HepG2 (cell line): ENCODE data around the gene RERE. TPM values are rescaled to one million over a fixed set of nuclear protein-coding genes. Genes with fewer than 3 reads are reported as not detected.
A peak's percentile ranks its signal among the peaks of the same experiment; 100 is the strongest.

Experiments
- BCLAF1 ChIP-seq: fragments of 450-650 bp; IDR thresholded peaks from 2 replicates; pipeline ENCODE4 v1.6.1; 2017; ENCODE audit warnings: mild to moderate bottlenecking
- CBX1 ChIP-seq: IDR thresholded peaks from one replicate; pipeline ENCODE4 v1.6.1; 2016; ENCODE audit warnings: antibody characterized with exemption, low read depth
- GATA4 ChIP-seq: sonication (generic); IDR thresholded peaks from 2 replicates; pipeline ENCODE4 v1.6.1; 2016; ENCODE audit warnings: antibody characterized with exemption, low read depth, borderline replicate concordance
- GATAD2A ChIP-seq: IDR thresholded peaks from 2 replicates; pipeline ENCODE4 v1.6.1; 2016
- PRDM4 ChIP-seq: sonication (generic); formaldehyde crosslinking; IDR thresholded peaks from 2 replicates; pipeline ENCODE4 v1.9.0; 2021; ENCODE audit warnings: missing genetic modification reagents, borderline replicate concordance
- SIX4 ChIP-seq: sonication (generic); formaldehyde crosslinking; IDR thresholded peaks from 2 replicates; pipeline ENCODE4 v1.4.0; 2020; ENCODE audit warnings: missing genetic modification reagents
- TEAD2 ChIP-seq: sonication (generic); formaldehyde crosslinking; IDR thresholded peaks from 2 replicates; pipeline ENCODE4 v1.9.0; 2021; ENCODE audit warnings: missing genetic modification reagents
- TOE1 ChIP-seq: sonication (generic); formaldehyde crosslinking; IDR thresholded peaks from 2 replicates; pipeline ENCODE4 v1.4.0; 2020; ENCODE audit warnings: mild to moderate bottlenecking, missing genetic modification reagents
- XBP1 ChIP-seq: sonication (generic); formaldehyde crosslinking; IDR thresholded peaks from 2 replicates; pipeline ENCODE4 v1.5.0; 2020; ENCODE audit warnings: missing genetic modification reagents
- YEATS2 ChIP-seq: sonication (generic); formaldehyde crosslinking; IDR thresholded peaks from 2 replicates; pipeline ENCODE4 v1.4.0; 2020; ENCODE audit warnings: missing genetic modification reagents, borderline replicate concordance
- ZBTB7A ChIP-seq: sonication (generic); formaldehyde crosslinking; IDR thresholded peaks from 2 replicates; pipeline ENCODE4 v1.8.0; 2022; ENCODE audit warnings: mild to moderate bottlenecking, missing genetic modification reagents
- ZNF207 ChIP-seq: fragments of 450-650 bp; IDR thresholded peaks from 2 replicates; pipeline ENCODE4 v1.6.1; 2016; ENCODE audit warnings: antibody characterized with exemption, borderline replicate concordance
- ZNF235 ChIP-seq: sonication (generic); formaldehyde crosslinking; IDR thresholded peaks from 2 replicates; pipeline ENCODE4 v1.8.1; 2023; ENCODE audit warnings: mild to moderate bottlenecking, missing genetic modification reagents, borderline replicate concordance
- ZNF549 ChIP-seq: sonication (generic); formaldehyde crosslinking; IDR thresholded peaks from 2 replicates; pipeline ENCODE4 v1.5.0; 2020; ENCODE audit warnings: missing genetic modification reagents
- ZNF572 ChIP-seq: sonication (generic); formaldehyde crosslinking; IDR thresholded peaks from 2 replicates; pipeline ENCODE4 v1.5.1; 2020; ENCODE audit warnings: mild to moderate bottlenecking, missing genetic modification reagents
- ZNF614 ChIP-seq: IDR thresholded peaks from 2 replicates; pipeline ENCODE4 v1.6.1; 2018; ENCODE audit warnings: missing biosample characterization, missing genetic modification reagents, inconsistent platforms, borderline replicate concordance
- ZNF674 ChIP-seq: sonication (generic); formaldehyde crosslinking; IDR thresholded peaks from 2 replicates; pipeline ENCODE4 v1.5.0; 2020; ENCODE audit warnings: low read depth, mild to moderate bottlenecking, missing genetic modification reagents
- ZNF703 ChIP-seq: sonication (generic); formaldehyde crosslinking; IDR thresholded peaks from 2 replicates; pipeline ENCODE4 v1.5.1; 2020; ENCODE audit warnings: missing genetic modification reagents, mild to moderate bottlenecking, moderate library complexity, borderline replicate concordance
- ZNF747 ChIP-seq: sonication (generic); formaldehyde crosslinking; IDR thresholded peaks from 2 replicates; pipeline ENCODE4 v1.8.1; 2023; ENCODE audit warnings: missing genetic modification reagents, mild to moderate bottlenecking, borderline replicate concordance
- ZNF816 ChIP-seq: sonication (generic); formaldehyde crosslinking; IDR thresholded peaks from 2 replicates; pipeline ENCODE4 v1.8.0; 2022; ENCODE audit warnings: missing genetic modification reagents, mild to moderate bottlenecking, borderline replicate concordance
- polyA plus RNA-seq, 8 experiments: library from polyadenylated mRNA; depleted of rRNA in 3 of 8; stranded (reverse) in 7 of 8; unstranded in 1 of 8; fragments of >200 nt; fragmentation: Illumina TruSeq in 4 of 8; extraction: Trizol in 4 of 8; gene quantifications; 2 replicates each; pipeline versions ENCODE4 v1.2.1 to v1.2.3, GENCODE V29; 2011 to 2016; ENCODE audit warnings: low read depth in 4 of 8, missing spikeins in 1 of 8, mixed read lengths in 1 of 8; ENCODE audit not compliant: insufficient read depth in 1 of 8
- total RNA-seq, 5 experiments: library from RNA; depleted of rRNA; stranded (reverse); fragments of >200 nt; fragmentation: Illumina TruSeq; extraction: Trizol; gene quantifications; 2 replicates each; pipeline ENCODE4 v1.2.3, GENCODE V29; 2016; ENCODE audit warnings: low read depth in 1 of 5
- TF ChIP-seq, protein P1 (sequence below): sonication (generic); formaldehyde crosslinking; IDR thresholded peaks from 2 replicates; pipeline ENCODE4 v1.4.0; 2020; ENCODE audit warnings: missing genetic modification reagents, borderline replicate concordance

RERE gene
- total and polyA plus RNA-seq, 2 of the 13 experiments (the other 11 are each of a cell fraction or from before 2014, with no cell fraction given): 18.3 to 21.9 TPM

DNA sequence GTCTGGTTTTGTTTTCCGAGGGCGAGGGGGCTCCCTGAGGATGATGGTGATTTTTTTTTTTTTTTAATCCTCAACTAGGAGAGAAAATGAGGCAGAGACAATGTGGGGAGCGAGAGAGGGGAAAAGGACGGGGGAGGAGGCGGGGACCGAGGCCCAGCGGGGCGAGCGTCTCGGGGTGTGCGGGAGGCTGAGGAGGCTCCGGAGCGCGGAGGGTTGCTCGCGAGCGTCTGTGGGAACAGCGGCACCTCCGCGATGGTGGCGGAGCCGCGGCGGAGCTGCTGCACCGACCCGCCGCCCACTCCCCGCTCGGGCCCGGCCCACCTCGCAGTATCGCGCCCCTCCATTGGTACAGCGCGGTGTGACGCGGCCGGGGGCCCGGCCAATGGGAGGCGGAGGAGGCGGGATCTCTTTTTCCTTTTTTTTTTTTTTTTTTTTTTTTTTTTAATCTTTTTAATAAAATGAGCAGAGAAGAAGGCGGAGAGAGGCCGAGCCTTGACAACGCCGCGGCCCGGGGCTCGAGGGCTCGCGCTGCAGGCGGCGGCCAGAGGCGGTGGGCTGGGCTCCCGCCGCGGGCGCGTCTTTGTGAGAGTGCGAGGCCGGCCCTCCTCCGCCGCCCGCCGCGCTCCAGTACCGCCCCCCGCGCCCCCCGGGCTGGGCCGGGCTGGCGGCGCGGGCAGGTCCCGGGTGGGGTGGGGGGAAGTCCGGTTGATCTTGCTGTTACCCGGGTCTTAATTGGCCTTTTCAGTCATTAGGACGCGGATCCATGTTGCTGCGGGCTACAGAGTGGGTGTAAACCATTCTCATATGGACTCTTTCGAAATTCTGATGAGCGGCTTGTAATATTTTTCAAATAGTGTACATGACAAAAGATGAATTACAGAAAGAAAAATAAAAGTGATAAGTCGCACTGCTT, at the start of gene RERE (continued):
- TF ChIP-seq PRDM4 (CRISPR knock-in tag): no peak
- no peak for TF ChIP-seq XBP1 (CRISPR knock-in tag)
- TF ChIP-seq ZNF703 (CRISPR knock-in tag): no peak
- TF ChIP-seq CBX1: peak; percentile 65
- TF ChIP-seq ZNF235 (CRISPR knock-in tag): peak; percentile 52; the same call in 1 of the 2 replicates
- TF ChIP-seq ZNF549 (CRISPR knock-in tag): no peak
- TF ChIP-seq ZNF816 (CRISPR knock-in tag): peak; percentile 29; the same call in 1 of the 2 replicates
- TF ChIP-seq, protein P1, sequence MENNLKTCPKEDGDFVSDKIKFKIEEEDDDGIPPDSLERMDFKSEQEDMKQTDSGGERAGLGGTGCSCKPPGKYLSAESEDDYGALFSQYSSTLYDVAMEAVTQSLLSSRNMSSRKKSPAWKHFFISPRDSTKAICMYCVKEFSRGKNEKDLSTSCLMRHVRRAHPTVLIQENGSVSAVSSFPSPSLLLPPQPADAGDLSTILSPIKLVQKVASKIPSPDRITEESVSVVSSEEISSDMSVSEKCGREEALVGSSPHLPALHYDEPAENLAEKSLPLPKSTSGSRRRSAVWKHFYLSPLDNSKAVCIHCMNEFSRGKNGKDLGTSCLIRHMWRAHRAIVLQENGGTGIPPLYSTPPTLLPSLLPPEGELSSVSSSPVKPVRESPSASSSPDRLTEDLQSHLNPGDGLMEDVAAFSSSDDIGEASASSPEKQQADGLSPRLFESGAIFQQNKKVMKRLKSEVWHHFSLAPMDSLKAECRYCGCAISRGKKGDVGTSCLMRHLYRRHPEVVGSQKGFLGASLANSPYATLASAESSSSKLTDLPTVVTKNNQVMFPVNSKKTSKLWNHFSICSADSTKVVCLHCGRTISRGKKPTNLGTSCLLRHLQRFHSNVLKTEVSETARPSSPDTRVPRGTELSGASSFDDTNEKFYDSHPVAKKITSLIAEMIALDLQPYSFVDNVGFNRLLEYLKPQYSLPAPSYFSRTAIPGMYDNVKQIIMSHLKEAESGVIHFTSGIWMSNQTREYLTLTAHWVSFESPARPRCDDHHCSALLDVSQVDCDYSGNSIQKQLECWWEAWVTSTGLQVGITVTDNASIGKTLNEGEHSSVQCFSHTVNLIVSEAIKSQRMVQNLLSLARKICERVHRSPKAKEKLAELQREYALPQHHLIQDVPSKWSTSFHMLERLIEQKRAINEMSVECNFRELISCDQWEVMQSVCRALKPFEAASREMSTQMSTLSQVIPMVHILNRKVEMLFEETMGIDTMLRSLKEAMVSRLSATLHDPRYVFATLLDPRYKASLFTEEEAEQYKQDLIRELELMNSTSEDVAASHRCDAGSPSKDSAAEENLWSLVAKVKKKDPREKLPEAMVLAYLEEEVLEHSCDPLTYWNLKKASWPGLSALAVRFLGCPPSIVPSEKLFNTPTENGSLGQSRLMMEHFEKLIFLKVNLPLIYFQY (CRISPR knock-in tag): no peak
- TF ChIP-seq YEATS2 (CRISPR knock-in tag): no peak
- TF ChIP-seq ZBTB7A (CRISPR knock-in tag): no peak
- TF ChIP-seq ZNF572 (CRISPR knock-in tag): no peak
- TF ChIP-seq SIX4 (CRISPR knock-in tag): no peak
- no peak for TF ChIP-seq GATA4
- TF ChIP-seq TOE1: no peak
- TF ChIP-seq BCLAF1: no peak
- TF ChIP-seq ZNF207: no peak
- 0 out of 2 replicates have a peak, but pooled peaks have one; percentile 19 for TF ChIP-seq ZNF614 (CRISPR knock-in tag)
- no peak for TF ChIP-seq ZNF674 (CRISPR knock-in tag)
- no peak for TF ChIP-seq ZNF747 (CRISPR knock-in tag)
- TF ChIP-seq TEAD2 (CRISPR knock-in tag): no peak
- no peak for TF ChIP-seq GATAD2A (CRISPR knock-in tag)
